ENCODE data around the gene LSMEM2.
A peak's percentile ranks its signal among the peaks of the same experiment; 100 is the strongest.

Gene LSMEM2

GRCh38 chr3:50265571-50265970 lies 13.3 kb upstream of the LSMEM2 start:
- no peak for TF ChIP-seq CTCF (conservative IDR thresholded peaks at IDR 0.05; ENCODE audit: low read length)

GRCh38 chr3:50266017-50266416 lies 12.9 kb upstream of the LSMEM2 start:
- DNase-seq (ENCODE audit: low read depth): no peak
- no peak overlapping the region for H3K4me3 ChIP-seq (ENCODE audit: low read length)
- TF ChIP-seq CTCF (conservative IDR thresholded peaks at IDR 0.05; ENCODE audit: low read length): no peak

More at GRCh38 chr3:50265571-50265970, 13.3 kb upstream of the LSMEM2 start:
- H3K4me3 ChIP-seq (ENCODE audit: low read length): no peak overlapping the region
- no peak for DNase-seq (ENCODE audit: low read depth)

DNA sequence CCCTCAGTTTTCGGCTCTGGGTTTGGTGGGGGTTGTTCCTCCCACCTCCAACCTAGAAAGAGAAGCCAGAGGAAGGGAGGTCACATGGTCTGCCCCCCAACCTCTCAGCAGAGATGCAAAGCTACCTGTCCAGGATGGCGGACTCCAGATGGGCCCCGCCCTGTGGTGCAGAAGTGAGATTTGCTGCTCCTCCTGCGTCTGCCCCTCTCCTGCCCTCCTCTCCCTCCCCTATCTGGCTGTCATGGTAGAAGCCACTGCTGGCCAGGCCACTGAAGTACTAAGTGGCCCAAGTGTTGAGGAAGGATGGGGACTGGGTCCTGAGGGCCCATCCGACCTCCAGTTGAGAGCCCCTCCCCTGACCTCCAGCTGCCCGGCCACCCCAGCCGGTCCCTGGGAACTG lies 12.1 kb upstream of the LSMEM2 start:
- H3K4me3 ChIP-seq (ENCODE audit: low read length): peak overlapping the region; percentile 72
- DNase-seq (ENCODE audit: low read depth): no peak
- no peak for TF ChIP-seq CTCF (conservative IDR thresholded peaks at IDR 0.05; ENCODE audit: low read length)

GRCh38 chr3:50267280-50267913 lies 11.5 kb upstream of the LSMEM2 start:
- peak overlapping the region; percentile 72 for H3K4me3 ChIP-seq (ENCODE audit: low read length)
- DNase-seq (ENCODE audit: low read depth): no peak
- TF ChIP-seq CTCF (conservative IDR thresholded peaks at IDR 0.05; ENCODE audit: low read length): no peak

DNA sequence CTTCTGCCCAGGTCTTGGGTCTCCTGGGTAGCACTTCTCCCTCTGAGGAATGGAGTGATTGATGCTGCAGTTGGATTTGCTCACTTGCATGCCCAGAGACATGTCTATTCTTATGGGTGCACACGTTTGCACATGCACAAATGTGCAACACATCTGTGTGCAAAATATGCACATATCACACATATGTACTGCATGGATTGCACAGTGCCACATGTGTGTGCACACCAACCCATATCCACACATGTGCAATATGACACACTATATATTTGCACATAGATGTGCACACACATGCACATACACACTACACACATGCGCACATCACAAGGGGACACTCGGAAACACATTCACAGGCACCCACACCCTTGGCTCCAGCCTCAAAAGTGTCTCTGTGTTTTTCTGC lies 10.6 kb upstream of the LSMEM2 start:
- H3K4me3 ChIP-seq (ENCODE audit: low read length): no peak overlapping the region
- no peak for DNase-seq (ENCODE audit: low read depth)
- no peak for TF ChIP-seq CTCF (conservative IDR thresholded peaks at IDR 0.05; ENCODE audit: low read length)

DNA sequence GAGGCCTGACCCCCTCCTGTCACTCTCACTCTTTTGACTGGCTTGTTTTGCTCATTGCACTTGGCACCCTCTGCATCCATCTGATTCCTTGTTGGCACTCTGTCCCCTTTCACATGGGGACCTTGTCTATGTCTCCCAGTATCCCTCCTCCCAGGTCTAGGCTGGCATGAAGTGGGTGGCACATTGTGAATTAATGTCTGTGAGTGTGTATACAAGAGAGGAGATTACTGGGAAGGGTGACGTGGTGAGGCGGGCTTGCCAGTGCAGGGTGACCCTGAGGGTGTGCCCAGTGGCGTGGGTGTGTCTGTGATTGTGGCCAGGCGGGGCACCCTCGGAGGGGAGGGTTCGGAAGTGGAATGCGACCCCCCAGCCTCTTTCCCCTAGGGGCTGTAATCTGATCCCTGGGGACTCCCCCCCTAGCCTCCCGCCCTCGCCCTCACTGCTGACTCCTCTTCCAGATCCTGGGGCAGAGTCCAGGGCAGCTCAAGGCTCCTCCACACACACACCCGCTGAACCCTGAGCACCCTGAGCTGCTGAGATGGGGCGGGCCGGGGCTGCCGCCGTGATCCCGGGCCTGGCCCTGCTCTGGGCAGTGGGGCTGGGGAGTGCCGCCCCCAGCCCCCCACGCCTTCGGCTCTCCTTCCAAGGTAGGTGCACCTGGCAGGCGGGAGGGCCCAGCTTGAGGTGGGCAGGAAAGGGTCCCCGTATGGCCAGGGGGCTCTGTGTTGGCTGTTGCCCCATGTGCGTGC lies 10.0 kb upstream of the LSMEM2 start, which contains the start of gene SEMA3B:
Gene SEMA3B, plus strand, starts transcription at position 445 of the 749 bp plus-strand sequence. Its CDS starts 94 bp downstream, at position 539.
- H3K4me3 ChIP-seq (ENCODE audit: low read length): peak within 1 kb of the TSS; percentile 72
- no peak for TF ChIP-seq CTCF (conservative IDR thresholded peaks at IDR 0.05; ENCODE audit: low read length)
- DNase-seq (ENCODE audit: low read depth): peak; percentile 58

DNA sequence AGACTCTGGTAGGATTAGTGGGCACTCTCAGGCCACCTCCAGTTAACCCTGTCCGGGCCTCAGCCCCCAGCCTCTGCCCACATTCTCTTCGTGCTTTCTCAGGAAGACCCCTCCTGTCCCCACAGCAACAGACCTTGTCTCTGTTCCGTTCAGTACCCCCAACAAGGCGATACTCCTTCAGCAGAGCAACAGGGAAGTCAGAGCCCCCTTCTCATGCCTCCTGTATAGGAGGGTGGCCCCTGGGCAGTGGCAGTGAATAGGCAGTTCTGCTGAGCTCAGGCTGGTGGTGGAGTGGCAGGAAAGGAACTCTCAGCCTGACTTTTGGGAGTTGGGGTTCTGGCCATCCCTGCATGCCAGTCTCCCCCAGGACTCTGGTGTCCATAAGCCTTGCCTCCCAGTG lies 9.4 kb upstream of the LSMEM2 start:
- no peak for TF ChIP-seq CTCF (conservative IDR thresholded peaks at IDR 0.05; ENCODE audit: low read length)
- H3K4me3 ChIP-seq (ENCODE audit: low read length): peak overlapping the region; percentile 53
- no peak for DNase-seq (ENCODE audit: low read depth)
